Ovary (tissue), 3 donors: ENCODE results near the gene RNF208.

ENCODE experiments used
- CTCF ChIP-seq, 3 donors: fragments of 450-650 bp in 2 of 3; fragments of 200-600 bp in 1 of 3; IDR thresholded peaks; one replicate each; pipeline versions ENCODE4 v1.5.1 to v1.8.0; 2016 to 2022; ENCODE audit warnings: antibody characterized with exemption in 3 of 3, mild to moderate bottlenecking in 1 of 3
- EP300 ChIP-seq: sonication (generic); formaldehyde crosslinking; IDR thresholded peaks from one replicate; pipeline ENCODE4 v1.6.1; 2017; ENCODE audit warnings: antibody characterized with exemption
- donor health status: DM: no; HTN: no; CAD: no.

GRCh38 chr9:137170486-137171148 lies 51.4 kb downstream of the RNF208 start:
- TF ChIP-seq CTCF (IDR thresholded peaks at IDR 0.05) (no peak), EP300 (no peak)
